Pancreas (tissue), 10 donors: ENCODE results near the gene CHRNE. TPM values are rescaled to one million over a fixed set of nuclear protein-coding genes. Genes with fewer than 3 reads are reported as not detected.

ENCODE experiments used
- ATAC-seq, 4 donors: fragments of 200-7000 bp; cut with Tn5 transposase; one replicate each; pipeline versions ENCODE4 v1.8.0 to v1.9.1; 2020; ENCODE audit warnings: mild to moderate bottlenecking in 4 of 4, moderate library complexity in 4 of 4
- DNase-seq, 6 donors: peaks; one replicate each; pipeline ENCODE4 v3.0.0-alpha.2; 2020
- FAIRE-seq: peaks from 2 replicates; lab custom pipeline; 2012; peaks lifted over from hg19 to GRCh38; lab: Jason Lieb, UNC
- H3K27ac ChIP-seq, 4 donors: fragments of 200-600 bp; sonication (generic); 1 replicate in 3 of 4; 2 replicates in 1 of 4; pipeline versions ENCODE4 v1.5.0 to v1.8.0; 2020
- H3K27me3 ChIP-seq, 4 donors: fragments of 200-600 bp; one replicate each; pipeline ENCODE4 v1.8.0; 2021
- H3K36me3 ChIP-seq, 3 donors: fragments of 200-600 bp; sonication (generic) in 1 of 3; one replicate each; pipeline versions ENCODE4 v1.5.0 to v1.8.0; 2020 to 2021
- H3K4me1 ChIP-seq, 3 donors: fragments of 200-600 bp; one replicate each; pipeline ENCODE4 v1.8.0; 2021
- H3K4me3 ChIP-seq, 4 donors: fragments of 200-600 bp; sonication (generic) in 2 of 4; one replicate each; pipeline versions ENCODE4 v1.5.0 to v1.8.0; 2020 to 2021
- H3K9me3 ChIP-seq, 4 donors: fragments of 200-600 bp; one replicate each; pipeline ENCODE4 v1.8.0; 2021
- CTCF ChIP-seq, 4 donors: fragments of 200-600 bp; sonication (generic) in 3 of 4; IDR thresholded peaks; one replicate each; pipeline versions ENCODE4 v1.5.0 to v1.8.0; 2021; ENCODE audit warnings: antibody characterized with exemption in 4 of 4
- WGBS, 2 donors: extraction: QIAGEN DNeasy Blood & Tissue Kit; methylation state at CpG; one replicate each; pipeline ENCODE4 v1.1.7; 2013; 5-methylcytosine and 5-hydroxymethylcytosine counted together
- intact Hi-C, 3 donors: fragments of 100-400 bp; cut with DNase I; formaldehyde crosslinking; loops; one replicate each; pipeline versions ENCODE4 v1.11.1 to v1.14.2; 2022
- polyA plus RNA-seq, 2 donors: library from polyadenylated mRNA; stranded (reverse); fragments of 200-250 nt; gene quantifications; one replicate each; pipeline ENCODE4 v1.2.3, GENCODE V29; 2013
- total RNA-seq, 6 donors: library from RNA; stranded (reverse); fragmentation: NEBNext Ultra II Directional in 4 of 6; extraction: Animal tissue kit (Norgen Biotek cat#: 25700) in 4 of 6; gene quantifications; one replicate each; pipeline versions ENCODE4 v1.2.1 to v1.2.4, GENCODE V29; 2021 to 2023
- donor health status: healthy with polysubstance abuse.
- donor health status: DM: no; HTN: no; CAD: no; lungs with moderate emphysema.
- donor health status: DM: no; HTN: no; CAD: no.
- donor health status: control.
- donor health status: control.
- donor health status: Bipolar disorder and iron deficiency.
- donor health status: DM: yes; HTN: yes; CAD: no.
- donor health status: DM: no; HTN: no; CAD: no.
- donor health status: DM: no; HTN: no; CAD: no.
- donor health status: DM: yes; HTN: yes; CAD: no.

Gene CHRNE
- total and polyA plus RNA-seq, 8 donors = 0.76 to 2.0 (median 1.3) TPM

DNA sequence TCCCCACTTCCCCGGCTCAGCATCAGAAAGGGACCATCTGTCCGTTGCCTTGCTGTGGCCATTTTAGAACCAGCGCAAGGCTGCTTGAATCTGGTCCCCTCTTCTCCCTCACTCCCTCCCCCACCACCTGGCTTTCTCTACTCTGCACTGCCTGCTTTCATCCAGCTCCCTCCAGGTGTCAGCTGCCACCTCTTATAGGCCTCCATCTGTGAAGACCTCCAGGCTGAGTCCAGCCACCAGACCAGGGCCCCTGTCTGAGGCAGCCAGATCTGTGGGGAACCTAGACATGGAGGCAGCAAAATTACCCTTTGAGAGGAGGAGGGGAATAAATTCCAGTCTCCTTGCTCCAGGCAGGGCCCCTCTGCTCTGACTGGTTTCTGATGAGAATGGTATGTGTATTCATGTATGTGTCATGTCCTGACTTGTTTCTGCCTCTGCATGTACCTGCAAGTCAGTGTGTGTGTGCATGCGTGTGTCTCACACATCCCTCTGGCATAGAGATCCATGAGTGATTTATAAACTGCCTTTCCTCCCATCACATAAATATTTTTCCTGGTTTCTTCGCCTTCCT is 48.7 kb downstream of the CHRNE start:
- no peak for TF ChIP-seq CTCF (IDR thresholded peaks at IDR 0.05)
- no peak overlapping the region for H3K27ac ChIP-seq
- 94 to 96% methylated on average over 5 of the region's 5 CpGs for WGBS, 2 donors
- H3K36me3 ChIP-seq = no peaks in the 10 kb centered on the region
- no peaks in the 10 kb centered on the region for H3K27me3 ChIP-seq
- intact Hi-C loops = no loop called here
- H3K4me1 ChIP-seq = peaks cover 0 to 14% (median 6%) of the 10 kb centered on the region in 3 donors
- ATAC-seq (no peak), FAIRE-seq (no peak), DNase-seq (no peak)
- no peak overlapping the region for H3K4me3 ChIP-seq
- H3K9me3 ChIP-seq = no peaks in the 10 kb centered on the region

GRCh38 chr17:4853208-4853671 is 49.7 kb downstream of the CHRNE start:
- no peak for DNase-seq
- H3K4me1 ChIP-seq = peaks cover 0 to 5% (median 4%) of the 10 kb centered on the region in 3 donors
- no peak for TF ChIP-seq CTCF (IDR thresholded peaks at IDR 0.05)
- ATAC-seq = no peak
- no peaks in the 10 kb centered on the region for H3K27me3 ChIP-seq
- H3K4me3 ChIP-seq = no peak overlapping the region
- H3K36me3 ChIP-seq = no peaks in the 10 kb centered on the region
- H3K9me3 ChIP-seq = no peaks in the 10 kb centered on the region
- intact Hi-C loops = no loop called here
- 92 to 95% methylated on average over 2 of the region's 2 CpGs for WGBS, 2 donors
- H3K27ac ChIP-seq = no peak overlapping the region
- no peak for FAIRE-seq

DNA sequence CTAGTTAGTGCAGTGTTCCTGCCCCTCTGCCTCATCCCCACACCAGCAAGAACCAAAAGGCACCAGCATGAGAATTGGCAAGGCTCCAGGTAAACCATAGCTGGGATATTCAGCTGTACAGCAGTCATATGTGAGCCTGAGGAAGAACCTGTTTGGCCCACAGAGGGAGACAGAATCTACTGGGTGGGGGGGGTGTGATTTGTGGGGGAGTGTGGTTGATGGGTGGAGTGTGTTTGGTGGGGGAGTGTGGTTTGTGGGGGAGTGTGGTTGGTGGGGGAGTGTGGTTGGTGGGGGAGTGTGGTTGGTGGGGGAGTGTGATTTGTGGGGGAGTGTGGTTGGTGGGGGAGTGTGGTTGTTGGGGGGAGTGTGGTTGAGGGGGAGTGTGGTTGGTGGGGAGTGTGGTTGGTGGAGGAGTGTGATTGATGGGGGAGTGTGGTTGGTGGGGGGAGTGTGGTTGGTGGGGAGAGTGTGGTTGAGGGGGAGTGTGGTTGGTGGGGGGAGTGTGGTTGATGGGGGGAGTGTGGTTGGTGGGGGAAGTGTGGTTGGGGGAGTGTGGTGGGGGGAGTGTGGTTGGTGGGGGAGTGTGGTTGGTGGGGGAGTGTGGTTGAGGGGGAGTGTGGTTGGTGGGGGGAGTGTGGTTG is 50.2 kb downstream of the CHRNE start:
- Histone ChIP-seq H3K4me1 (peaks cover 0 to 4% (median 2%) of the 10 kb centered on the region in 3 donors), H3K27ac (no peak overlapping the region), H3K36me3 (no peaks in the 10 kb centered on the region), H3K27me3 (no peaks in the 10 kb centered on the region), H3K4me3 (no peak overlapping the region), H3K9me3 (no peaks in the 10 kb centered on the region)
- DNase-seq (peak in 1 of 6 donors; percentile 13), ATAC-seq (peak in 2 of 4 donors; percentile 25 to 39), FAIRE-seq (no peak)
- intact Hi-C loops = no loop called here
- TF ChIP-seq CTCF (IDR thresholded peaks at IDR 0.05) = no peak

DNA sequence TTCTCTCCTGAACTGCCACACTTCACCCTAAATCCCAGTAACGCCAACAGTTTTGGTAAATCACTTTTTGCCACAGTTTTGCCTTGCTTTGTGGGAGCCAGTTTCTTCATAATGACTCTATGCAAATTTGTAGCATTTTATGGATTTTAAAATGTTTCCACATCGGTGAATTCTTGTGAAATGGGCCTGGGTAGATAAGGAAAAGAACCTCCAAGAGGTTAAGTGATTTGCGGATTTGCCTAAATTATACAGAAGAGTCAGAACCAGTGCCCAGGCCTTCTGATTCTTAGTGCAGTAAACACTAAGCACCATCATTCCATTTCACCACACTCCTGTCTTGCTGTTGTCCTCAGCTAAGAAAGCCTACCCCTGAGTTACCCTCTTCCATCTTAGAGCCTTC is 51.8 kb downstream of the CHRNE start:
- FAIRE-seq = no peak
- no peak for DNase-seq
- no peak overlapping the region for H3K27ac ChIP-seq
- peaks cover 0 to 4% (median 0%) of the 10 kb centered on the region in 3 donors for H3K4me1 ChIP-seq
- no peaks in the 10 kb centered on the region for H3K9me3 ChIP-seq
- intact Hi-C loops = no loop called here
- no peak for TF ChIP-seq CTCF (IDR thresholded peaks at IDR 0.05)
- 78 to 82% methylated on average over 3 of the region's 3 CpGs for WGBS, 2 donors
- no peak for ATAC-seq
- H3K27me3 ChIP-seq = no peaks in the 10 kb centered on the region
- no peaks in the 10 kb centered on the region for H3K36me3 ChIP-seq
- no peak overlapping the region for H3K4me3 ChIP-seq

- DNase-seq (no peak), FAIRE-seq (no peak)
Measured at GRCh38 chr17:4850246-4850645, 52.7 kb downstream of the CHRNE start.

More at GRCh38 chr17:4850246-4850645, 52.7 kb downstream of the CHRNE start:
- Histone ChIP-seq H3K4me3 (no peak overlapping the region), H3K9me3 (no peaks in the 10 kb centered on the region), H3K27me3 (no peaks in the 10 kb centered on the region), H3K4me1 (peaks cover 0 to 4% (median 0%) of the 10 kb centered on the region in 3 donors), H3K27ac (no peak overlapping the region), H3K36me3 (no peaks in the 10 kb centered on the region)
- intact Hi-C loops = no loop called here
- ATAC-seq = peak in 2 of 4 donors; percentile 40 to 45
- TF ChIP-seq CTCF (IDR thresholded peaks at IDR 0.05) = no peak
- 81 to 84% methylated on average over 2 of the region's 2 CpGs for WGBS, 2 donors
